DMS53 treated with DMSO at 0.1 percent for 48 hours (cell line): ENCODE measurements around the gene ACKR1.

Source experiments
- DNase-seq: peaks from one replicate; lab custom pipeline; 2025; ENCODE audit not compliant: unreplicated experiment; lab: John Stamatoyannopoulos, UW

ACKR1 gene

DNA sequence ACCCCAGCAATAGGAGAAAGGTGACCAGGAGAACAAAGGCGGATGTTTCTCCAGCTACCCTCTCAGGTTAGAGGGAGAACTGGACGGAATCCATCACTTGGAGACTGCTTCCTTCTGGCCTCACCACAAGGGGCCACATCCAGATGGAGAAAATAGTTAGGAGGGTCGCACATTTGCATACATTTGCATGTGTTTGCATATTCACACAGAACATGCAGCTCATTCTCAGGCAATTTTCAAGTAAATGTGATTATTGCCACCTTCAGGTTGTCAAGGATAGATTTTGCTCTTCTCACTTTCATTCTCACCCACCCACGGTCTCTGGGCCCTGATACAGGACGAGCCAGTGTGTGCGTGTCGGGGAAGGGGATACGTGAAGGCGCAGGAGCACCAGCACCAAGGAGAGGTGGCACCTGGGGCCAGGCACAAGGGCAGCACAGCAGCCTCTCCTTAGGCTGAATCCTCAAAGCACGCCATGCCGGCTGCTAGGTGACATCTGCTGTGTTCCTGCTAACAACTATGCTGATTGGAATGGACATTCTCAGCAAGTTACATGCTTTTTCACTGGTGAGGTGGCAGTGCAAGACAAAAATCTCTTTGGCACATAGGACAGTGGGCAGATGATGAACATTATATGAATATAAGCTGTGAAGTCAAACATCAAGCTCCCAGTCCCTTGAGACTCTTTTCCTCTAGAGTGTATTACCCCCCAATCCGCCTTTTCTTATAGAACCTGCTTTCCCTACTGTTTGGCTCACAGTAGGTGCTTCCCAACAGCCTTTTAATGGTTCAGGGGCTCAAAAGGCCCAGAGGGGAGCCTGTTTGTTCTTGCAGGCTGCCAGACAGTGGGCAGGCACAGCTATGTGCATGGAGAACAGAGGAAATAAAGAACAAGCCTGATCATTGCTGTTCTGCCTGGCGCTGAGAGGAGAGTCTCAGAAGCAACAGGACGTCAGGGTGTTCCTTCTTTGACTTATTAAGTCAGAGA, 14.3 kb downstream of the ACKR1 start:
- no peak for DNase-seq

DNA sequence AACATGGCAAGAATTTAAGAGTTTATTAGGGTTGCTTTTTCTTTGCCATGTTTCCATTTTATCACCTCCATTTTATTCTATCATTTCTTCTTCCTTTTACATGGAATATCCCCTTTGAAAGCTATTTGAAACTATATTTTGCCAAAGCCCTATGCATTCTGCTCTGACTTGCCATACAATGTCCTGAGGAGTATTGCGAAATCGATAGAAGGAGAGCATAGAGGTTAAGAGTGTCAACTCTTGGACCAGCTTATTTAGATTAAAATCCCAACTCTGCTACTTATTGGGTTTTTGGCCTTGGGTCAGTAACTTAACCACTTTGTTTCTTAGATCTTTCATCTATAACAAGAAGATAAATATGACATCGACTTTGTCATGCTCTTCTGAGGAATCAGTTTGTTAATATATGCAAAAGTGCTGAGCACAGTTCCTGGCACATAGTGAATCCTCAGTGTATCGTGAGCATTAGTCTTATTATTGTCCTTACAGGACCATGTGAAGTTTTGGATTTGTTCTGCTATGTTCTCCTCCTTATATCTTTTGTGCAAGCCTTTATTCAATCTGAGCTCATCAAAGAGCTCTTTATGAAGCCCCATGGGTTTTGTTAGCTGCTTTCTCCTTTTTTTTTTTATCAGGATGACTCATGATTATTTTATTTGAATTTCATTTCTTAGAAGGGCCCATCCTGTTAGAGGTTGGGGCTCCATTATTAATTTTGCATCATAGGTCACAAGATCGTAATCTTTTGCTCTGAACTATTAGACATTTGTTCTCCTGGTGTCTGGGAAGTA, 17.6 kb downstream of the ACKR1 start:
- no peak for DNase-seq

DNA sequence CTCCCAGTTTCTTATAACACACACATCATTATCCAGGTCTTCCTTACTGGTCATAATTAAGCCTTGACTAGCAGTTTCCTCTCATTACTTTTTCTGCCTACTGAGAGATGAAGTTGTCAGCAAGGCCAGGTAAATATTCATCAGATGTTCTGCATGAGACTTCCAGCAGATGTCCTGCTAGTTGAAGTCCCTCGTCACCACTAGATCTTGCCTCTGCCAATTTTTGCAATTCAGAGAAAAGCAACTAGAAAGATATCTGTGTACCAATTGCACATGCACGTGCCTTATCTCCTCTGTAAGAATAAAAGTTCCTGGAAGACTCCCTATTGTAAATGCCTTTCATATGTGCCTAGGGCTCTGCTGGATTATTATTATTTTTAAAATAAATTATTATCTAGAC, 18.3 kb downstream of the ACKR1 start:
- no peak for DNase-seq

DNA sequence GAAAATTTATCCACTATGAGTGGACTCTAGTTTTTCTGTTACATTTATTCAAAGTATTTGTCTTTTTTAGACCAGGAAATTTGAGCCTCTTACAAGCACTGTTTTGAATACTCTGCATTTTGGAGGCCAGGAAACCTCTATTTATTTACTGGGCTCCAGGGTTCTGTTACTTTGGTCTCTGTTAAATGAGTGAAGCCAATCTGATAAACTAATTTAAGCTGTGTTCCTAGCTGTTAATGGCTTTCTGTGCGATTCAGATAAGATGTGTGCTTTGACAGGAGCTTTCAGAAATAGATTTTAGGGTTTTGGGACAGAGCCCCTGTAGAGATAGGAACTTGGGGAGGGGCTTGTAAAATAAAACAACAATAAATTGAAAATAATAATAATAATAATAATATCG, 23.9 kb downstream of the ACKR1 start:
- DNase-seq, result no peak

DNA sequence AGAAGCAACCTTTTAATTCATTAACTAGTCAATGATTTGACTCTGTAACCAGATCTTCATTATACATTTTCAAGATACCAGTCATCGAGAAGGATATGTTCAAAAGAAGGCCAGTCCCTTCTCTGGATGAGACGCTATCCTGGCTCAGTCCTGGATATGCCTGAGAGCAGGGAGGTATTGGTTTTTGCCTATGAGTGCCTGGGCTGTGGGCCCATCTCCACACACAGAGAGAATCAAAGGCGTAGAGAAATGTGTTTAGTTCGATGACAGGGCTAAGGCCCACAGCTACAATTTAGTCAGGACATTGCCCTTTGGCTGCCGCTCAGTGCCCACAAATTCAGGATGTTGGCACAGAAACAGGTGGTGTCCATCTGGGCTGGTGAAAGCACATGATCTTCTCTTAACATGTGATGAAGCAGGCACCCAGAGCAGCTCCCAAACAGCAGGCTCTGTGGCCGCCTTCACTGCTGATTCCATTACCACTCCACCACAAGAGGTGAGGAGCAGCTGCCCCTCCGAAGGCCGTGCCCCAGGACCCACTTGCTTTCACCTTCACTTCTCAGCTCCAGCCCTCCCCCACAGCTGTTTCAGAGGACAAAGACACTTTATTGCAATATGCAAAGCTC, 24.7 kb downstream of the ACKR1 start:
- no peak for DNase-seq

DNA sequence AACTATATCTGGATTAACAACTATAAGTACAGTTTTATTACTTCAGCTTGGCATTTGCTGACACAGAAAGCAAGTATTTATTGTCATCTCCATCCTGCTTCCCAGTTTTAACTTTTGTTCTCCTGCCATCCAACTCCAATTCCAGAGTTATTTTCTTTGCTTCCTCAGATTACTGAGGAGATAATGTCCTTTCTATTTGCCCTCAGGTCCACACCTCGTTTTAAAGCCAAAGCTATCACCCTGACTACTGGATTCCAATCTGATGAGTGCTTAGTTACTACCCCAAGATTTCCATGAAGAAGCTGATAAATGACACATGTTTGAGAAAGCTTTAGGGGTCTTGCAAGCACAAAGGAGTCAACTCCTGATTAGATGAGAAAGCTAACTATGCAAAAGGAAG, 25.2 kb downstream of the ACKR1 start:
- DNase-seq, result no peak

DNA sequence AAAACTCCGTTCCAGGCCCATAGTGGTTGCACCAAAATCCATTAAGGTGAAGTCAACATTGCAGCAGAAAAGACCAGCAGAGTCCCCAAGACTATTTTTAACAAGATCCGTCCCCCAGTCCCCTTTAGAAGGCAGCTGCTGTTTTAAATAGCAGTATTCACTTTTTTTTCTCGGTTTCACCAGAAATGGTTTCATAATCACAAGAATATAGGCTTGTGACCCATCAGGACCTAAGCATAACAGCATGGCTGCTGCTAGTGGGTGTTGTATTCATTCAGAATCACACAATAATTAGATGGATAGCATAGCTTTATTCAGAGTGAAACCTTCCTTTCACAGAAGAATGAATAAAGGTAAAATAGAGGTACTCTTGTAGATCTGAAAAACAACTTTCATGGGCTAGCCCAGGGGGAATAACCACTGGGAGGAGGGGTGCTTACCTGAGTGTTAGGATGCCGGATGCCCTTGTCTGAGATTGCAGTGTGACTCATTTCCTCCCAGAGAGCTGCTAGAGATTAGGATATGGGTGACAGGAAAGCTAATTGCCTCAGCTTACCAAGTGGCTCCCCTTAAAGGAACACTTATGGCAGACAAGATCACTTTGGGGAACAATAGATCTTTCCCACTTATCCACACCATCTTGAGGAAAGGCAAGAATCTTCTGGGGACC, 35.0 kb downstream of the ACKR1 start:
- DNase-seq, result no peak

DNA sequence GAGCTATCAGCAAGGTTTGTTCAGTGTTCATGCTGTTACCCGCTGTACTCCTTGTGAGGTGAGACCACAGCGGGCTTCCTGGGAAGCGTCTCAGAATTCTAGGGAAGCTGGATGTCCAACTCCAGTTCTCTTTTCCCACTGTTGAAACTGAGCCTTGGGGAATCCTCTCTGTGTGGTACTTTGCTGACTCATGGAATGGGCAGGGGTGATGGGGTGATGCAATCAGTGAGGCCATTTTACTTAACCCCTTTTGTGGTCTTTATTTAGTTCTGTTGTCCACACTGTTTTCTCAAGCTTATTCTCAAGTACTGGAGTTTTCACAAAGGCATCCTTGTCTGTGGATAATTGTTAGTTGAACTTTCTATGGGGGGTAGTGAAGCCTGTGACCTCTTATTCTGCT, 42.6 kb downstream of the ACKR1 start:
- DNase-seq, result no peak

DNA sequence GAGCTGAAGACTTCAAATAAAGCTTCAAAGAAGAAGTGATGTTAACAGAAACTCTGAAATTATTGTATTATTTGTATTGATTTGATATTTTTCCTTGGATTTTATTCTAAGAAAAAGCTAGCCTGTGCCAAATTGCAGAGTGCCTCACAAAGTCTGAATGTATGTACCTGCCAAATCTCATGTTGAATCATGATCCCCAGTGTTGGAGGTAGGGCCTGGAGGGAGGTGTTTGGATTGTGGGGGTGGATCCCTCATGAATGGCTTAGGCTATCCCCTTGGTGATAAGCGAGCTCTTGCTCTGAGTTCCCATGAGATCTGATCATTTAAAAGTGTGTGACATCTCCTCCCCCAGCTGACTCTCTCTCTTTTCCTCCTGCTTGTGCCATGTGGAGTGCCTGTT, 43.6 kb downstream of the ACKR1 start:
- no peak for DNase-seq

DNA sequence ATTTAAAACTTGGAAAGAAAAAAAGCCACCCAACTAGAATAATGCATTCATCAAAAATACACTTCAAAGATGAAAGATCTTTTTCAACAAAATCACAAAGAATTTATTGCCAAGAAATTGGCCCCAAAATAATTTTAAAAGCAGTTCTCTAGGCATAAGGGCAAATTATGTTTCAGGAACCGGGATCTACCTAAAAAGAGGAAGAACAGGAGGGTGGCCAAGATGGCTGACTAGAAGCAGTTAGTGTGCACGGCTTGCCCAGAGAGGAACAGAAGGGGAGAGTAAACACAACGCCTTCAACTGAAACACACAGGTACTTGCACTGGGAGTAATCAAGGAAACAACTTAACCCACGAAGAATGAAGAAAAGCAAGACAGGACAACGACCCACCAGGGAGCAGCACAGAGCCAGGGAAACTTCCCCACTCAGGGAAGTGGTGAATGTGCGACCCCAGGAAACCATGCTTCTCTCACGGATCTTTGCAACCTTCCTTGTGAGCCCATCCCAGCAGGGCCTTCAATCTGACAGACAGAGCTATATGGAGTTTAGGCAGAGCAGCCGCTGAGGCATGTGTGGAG, 46.1 kb downstream of the ACKR1 start:
- no peak for DNase-seq
